Activated CD4-positive, alpha-beta memory T cell treated with anti-CD3 and anti-CD28 coated beads, Interleukin-2, amount 10 ng/mL, durations not matched to agents 7 days and 5 days (primary cell): ENCODE data around the gene RBBP7. TPM values are rescaled to one million over a fixed set of nuclear protein-coding genes. Genes with fewer than 3 reads are reported as not detected.

Source experiments
- CTCF ChIA-PET: fragments of 350-600 bp; sonication (Branson Sonifier 250); formaldehyde crosslinking; loops from one replicate; lab custom pipeline; 2021; ENCODE audit warnings: antibody characterized with exemption, inconsistent platforms; lab: Charles Lee
- POLR2A ChIA-PET: fragments of 350-600 bp; sonication (Branson Sonifier 250); formaldehyde crosslinking; loops from one replicate; lab custom pipeline; 2021; ENCODE audit warnings: antibody characterized with exemption; lab: Charles Lee
- DNase-seq: peaks from one replicate; pipeline ENCODE4 v3.0.0-alpha.2; 2020
- H3K27ac Mint-ChIP-seq: one replicate; pipeline ENCODE4 v1.8.0; 2021; ENCODE audit warnings: mild to moderate bottlenecking, mixed read lengths
- H3K27me3 Mint-ChIP-seq: one replicate; pipeline ENCODE4 v1.8.0; 2021; ENCODE audit warnings: mixed read lengths
- H3K36me3 Mint-ChIP-seq: one replicate; pipeline ENCODE4 v1.8.0; 2021; ENCODE audit warnings: low read depth, mixed read lengths
- H3K4me1 Mint-ChIP-seq: one replicate; pipeline ENCODE4 v1.8.0; 2021; ENCODE audit warnings: mixed read lengths
- H3K4me3 Mint-ChIP-seq: one replicate; pipeline ENCODE4 v1.8.0; 2021; ENCODE audit warnings: mild to moderate bottlenecking, mixed read lengths
- H3K9me3 Mint-ChIP-seq: one replicate; pipeline ENCODE4 v1.8.0; 2021; ENCODE audit warnings: mixed read lengths
- total RNA-seq, 2 experiments: library from RNA; stranded (reverse); gene quantifications; one replicate each; pipeline ENCODE4 v1.2.3, GENCODE V29; 2021

The RBBP7 gene
- total RNA-seq, 2 experiments from 2014 or later: 137 to 140 TPM

GRCh38 chrX:16804923-16805464 is 65.2 kb downstream of the RBBP7 start:
- peaks cover 2% of the 10 kb centered on the region for H3K36me3 Mint-ChIP-seq
- peaks cover 10% of the 10 kb centered on the region for H3K4me1 Mint-ChIP-seq
- no peaks in the 10 kb centered on the region for H3K9me3 Mint-ChIP-seq
- ChIA-PET CTCF (interaction anchor here (0.6 kb wide), 1 partner anchor 63 kb away, joined by 4 read pairs; no protein-coding TSS in a partner anchor), POLR2A (no interaction called here)
- no peak overlapping the region for H3K27ac Mint-ChIP-seq
- no peak overlapping the region for H3K4me3 Mint-ChIP-seq
- no peaks in the 10 kb centered on the region for H3K27me3 Mint-ChIP-seq
- DNase-seq: no peak

GRCh38 chrX:16797841-16798240 is 72.3 kb downstream of the RBBP7 start:
- Mint-ChIP-seq H3K4me3 (no peak overlapping the region), H3K27me3 (no peaks in the 10 kb centered on the region), H3K36me3 (peaks cover 16% of the 10 kb centered on the region), H3K9me3 (no peaks in the 10 kb centered on the region), H3K4me1 (no peaks in the 10 kb centered on the region), H3K27ac (no peak overlapping the region)
- ChIA-PET CTCF (no interaction called here), POLR2A (interaction anchor here (1.1 kb wide), 1 partner anchor 9 kb away, joined by 3 read pairs; no protein-coding TSS in a partner anchor)
- no peak for DNase-seq

GRCh38 chrX:16797358-16797757 is 72.8 kb downstream of the RBBP7 start:
- no peak for DNase-seq
- H3K4me3 Mint-ChIP-seq: no peak overlapping the region
- no peaks in the 10 kb centered on the region for H3K9me3 Mint-ChIP-seq
- no peaks in the 10 kb centered on the region for H3K27me3 Mint-ChIP-seq
- POLR2A ChIA-PET: interaction anchor here (1.1 kb wide), 1 partner anchor 9 kb away, joined by 3 read pairs; no protein-coding TSS in a partner anchor
- H3K4me1 Mint-ChIP-seq: no peaks in the 10 kb centered on the region
- H3K36me3 Mint-ChIP-seq: peaks cover 16% of the 10 kb centered on the region
- no peak overlapping the region for H3K27ac Mint-ChIP-seq
- CTCF ChIA-PET: no interaction called here

GRCh38 chrX:16796298-16796697 is 73.9 kb downstream of the RBBP7 start:
- H3K36me3 Mint-ChIP-seq: peaks cover 16% of the 10 kb centered on the region
- no peaks in the 10 kb centered on the region for H3K4me1 Mint-ChIP-seq
- H3K4me3 Mint-ChIP-seq: no peak overlapping the region
- no peaks in the 10 kb centered on the region for H3K9me3 Mint-ChIP-seq
- POLR2A ChIA-PET: no interaction called here
- H3K27me3 Mint-ChIP-seq: no peaks in the 10 kb centered on the region
- CTCF ChIA-PET: no interaction called here
- DNase-seq: no peak
- no peak overlapping the region for H3K27ac Mint-ChIP-seq

Other genes starting within 250 kb of the RBBP7 start
- not detected for gene S100G, start 220.2 kb downstream of the RBBP7 start, total RNA-seq
- gene CTPS2, start 157.7 kb downstream of the RBBP7 start, total RNA-seq: 1 to 10 TPM; 4.8 to 5.1 TPM
- gene SYAP1, start 150.8 kb downstream of the RBBP7 start, total RNA-seq: 10 to 100 TPM; 16.4 to 19.2 TPM
- 1 to 10 TPM; 9.4 to 9.8 TPM for gene TXLNG, start 83.9 kb downstream of the RBBP7 start, total RNA-seq
- gene REPS2, start 76.3 kb upstream of the RBBP7 start, total RNA-seq: under 1 TPM; 0.10 TPM